Stimulated activated CD8-positive, alpha-beta memory T cell treated with anti-CD3 and anti-CD28 coated beads, Interleukin-7, amount 100 ng/mL, for 24 hours (primary cell): ENCODE measurements around the gene TRIM41.
"Not testable (repeated sequence)": the region's sequence is repeated elsewhere in the genome, so short reads cannot be mapped to it uniquely, and the experiment has no call there.

Experiments
- DNase-seq: peaks from one replicate; pipeline ENCODE4 v3.0.0-alpha.2; 2020; ENCODE audit warnings: low read depth

Gene TRIM41

DNA sequence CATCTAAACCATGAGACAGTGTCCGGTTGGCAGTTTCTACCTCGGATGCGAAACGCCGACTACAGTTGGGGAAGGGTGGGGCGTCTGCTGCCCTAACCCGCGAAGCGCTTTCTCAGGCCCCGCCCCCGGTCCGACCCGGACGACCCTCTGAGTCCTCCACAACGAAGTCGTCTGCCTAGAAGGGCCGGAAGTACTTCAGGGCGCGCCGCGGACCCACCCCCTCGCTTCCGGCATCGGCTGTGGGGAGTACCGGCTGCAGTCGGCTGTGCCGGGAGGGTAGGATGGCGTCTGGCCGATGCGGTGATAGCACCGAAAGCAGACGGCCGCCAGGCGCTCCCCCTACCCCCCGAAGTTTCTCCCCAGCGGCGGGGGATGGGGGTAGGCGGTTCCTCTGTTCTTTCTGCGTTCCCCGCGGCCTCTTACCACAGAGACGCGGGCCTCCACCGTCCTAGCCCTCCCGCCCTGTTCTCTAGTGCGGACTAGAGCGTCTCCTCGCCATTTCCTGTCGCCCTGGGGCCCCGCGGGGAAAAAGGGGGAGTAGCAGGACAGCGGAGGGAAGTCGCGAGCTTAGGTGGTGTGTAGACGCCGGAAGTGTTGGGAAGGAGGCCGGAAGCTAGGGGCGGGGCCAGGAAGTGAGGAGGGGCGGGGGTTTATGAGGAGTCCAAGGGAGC is at the start of gene TRIM41:
TRIM41 (plus strand) TSS at position 224 of the 671 bp plus-strand sequence. CDS start 719 bp downstream, outside the sequence.
- DNase-seq = peak; percentile 95

DNA sequence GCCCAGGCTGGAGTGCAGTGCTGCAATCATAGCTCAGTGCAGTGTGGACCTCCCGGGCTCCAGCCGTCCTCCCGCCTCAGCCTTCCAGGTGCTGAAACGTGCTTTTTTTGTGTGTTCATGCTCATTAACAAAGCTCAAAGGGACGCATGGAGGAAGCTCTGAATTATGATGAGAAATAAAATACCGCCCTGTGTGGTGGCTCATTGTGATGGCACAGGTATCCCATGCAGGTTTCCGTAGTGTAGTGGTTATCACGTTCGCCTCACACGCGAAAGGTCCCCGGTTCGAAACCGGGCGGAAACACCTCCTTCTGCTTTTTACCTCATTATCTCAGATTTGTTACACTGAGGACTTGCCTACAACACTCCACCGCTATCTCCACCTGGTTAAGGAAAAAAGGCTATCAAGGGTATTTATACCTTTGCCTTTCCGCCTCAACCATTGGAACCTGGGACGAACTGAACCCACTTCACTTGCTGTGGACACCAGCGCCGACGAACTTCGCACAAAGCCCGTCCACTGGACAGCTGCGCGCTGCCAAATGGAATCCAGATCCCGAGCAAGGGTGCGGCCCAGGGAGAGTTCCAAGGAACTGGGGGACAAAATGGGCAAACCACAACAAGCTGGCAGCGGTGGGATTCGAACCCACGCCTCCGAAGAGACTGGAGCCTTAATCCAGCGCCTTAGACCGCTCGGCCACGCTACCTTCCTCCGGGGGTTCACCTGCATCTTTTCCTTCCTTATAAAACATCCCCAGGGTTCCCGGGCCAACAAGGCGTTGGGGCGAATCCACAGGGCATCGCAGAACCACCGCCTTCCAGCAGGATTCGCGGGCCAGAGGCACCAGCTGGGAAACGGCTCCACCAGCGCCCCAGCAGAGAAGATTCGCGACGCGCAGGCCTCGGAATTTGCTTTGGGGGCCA is 49.4 kb upstream of the TRIM41 start:
- DNase-seq = peak; percentile 66

DNA sequence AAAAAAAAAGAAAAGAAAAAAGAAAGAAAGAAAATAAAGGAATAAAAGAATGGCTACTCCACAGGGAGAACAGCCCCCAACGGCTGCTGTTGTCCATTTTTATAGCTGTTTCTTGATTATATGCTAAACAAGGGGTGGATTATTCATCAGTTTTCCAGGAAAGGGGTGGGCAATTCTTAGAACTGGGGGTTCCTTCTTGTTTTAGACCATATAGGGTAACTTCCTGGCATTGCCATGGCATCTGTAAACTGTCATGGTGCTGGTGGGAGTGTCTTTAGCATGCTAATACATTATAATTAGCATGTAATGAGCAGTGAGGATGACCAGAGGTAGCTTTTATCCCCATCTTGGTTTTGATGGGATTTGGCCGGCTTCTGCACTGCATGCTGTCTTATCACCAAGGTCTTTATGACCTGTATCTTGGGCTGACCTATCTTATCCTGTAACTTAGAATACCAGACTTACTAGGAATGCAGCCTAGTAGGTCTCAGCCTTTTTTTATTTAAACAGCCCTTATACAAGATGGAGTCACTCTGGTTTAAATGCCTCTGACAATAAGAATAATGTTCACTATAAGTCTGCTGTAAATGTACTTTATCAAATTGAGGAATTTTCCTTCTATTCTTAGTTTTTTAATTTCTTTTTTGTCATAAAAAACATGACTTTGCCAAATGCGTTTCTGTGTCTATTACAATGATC is 46.7 kb upstream of the TRIM41 start:
- no peak for DNase-seq

DNA sequence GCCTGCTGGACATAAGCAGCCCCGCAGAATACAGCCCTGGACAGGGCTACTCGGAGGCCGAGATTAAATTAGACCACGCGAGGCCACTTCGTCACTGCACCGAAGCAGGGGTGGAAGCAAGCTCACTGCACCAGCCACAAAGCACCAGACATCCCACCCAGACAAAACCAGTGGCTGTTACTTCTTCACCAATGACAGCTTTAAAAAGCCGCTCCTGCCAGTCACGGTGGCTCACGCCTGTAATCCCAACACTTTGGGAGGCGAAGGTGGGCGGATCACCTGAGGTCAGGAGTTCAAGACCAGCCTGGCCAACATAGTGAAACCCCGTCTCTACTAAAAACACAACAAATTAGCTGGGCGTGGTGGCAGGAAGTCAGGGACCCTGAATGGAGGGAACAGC is 45.5 kb upstream of the TRIM41 start:
- not testable (repeated sequence) for DNase-seq

DNA sequence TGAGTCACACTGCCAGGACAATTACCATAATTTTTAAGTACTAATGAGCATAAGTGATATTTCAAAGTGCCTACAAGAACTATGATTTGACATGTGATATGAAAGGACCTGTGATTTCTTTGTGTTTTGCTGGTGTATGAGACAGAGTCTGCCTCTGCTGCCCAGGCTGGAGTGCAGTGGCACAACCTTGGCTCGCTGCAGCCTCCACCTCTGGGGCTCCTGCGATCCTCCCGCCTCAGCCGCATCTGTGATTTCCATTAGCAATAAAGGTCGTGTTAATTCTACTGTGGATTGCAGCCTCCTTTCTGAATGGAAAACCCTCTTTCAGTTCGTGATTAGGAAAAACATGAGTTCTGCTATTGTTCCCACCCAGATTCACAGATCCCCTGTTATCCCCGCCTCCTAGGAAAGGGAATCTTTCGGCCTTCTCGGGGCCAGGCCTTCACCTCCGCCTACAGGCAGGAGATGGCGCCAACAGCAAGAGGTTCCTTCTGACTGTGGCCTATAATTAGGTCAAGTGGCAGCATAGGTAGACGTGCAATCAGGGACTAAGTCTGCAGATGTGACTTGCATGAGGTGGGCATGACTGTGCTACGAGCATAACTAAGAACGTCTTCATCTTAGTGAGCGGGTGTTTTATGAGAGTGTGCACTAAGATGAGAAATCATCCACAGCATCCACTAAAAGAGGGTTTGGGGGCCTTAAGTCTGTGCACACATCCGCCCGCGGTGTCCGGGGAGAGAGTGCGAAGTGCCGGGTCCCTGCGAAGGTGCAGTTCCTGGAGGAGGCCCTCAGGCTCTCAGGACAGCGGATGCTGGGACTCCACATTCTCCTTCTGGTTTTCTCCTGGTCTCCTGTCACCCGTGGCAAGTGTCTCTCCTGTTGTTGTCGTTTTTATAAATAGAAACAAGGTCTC is 41.2 kb upstream of the TRIM41 start:
- DNase-seq = no peak

DNA sequence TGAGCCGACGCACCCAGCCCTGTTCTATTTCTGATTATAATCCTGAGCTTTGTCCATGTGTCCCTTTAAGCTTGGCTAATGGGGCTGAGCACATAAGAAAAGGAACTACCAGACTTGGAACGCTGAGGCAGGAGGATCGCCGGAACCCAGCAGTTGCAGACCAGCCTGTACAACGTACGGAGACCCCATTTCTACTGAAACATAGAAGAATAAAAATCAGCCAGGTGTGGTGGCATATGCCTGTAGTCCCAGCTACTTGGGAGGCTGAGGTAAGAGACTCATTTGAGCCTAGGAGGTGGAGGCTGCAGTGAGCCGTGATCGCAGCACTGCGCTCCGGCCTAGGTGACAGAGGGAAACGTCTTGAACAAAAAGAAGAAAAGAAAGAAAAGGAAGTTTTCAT is 40.4 kb upstream of the TRIM41 start:
- DNase-seq = no peak

DNA sequence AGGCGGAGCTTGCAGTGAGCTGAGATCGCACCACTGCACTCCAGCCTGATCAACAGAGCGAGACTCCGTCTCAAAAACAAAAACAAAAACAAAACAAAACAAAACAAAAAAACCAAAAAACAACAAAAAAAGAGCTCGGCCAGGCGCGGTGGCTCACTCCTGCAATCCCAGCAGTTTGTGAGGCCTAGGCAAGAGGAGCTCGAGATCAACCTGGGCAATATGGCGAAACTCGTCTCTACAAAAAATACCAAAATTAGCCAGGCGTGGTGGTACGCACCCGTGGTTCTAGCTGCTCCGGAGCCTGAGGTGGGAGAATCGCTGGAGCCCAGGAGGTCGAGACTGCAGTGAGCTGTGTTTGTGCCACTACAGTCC is 38.2 kb upstream of the TRIM41 start:
- DNase-seq = no peak

DNA sequence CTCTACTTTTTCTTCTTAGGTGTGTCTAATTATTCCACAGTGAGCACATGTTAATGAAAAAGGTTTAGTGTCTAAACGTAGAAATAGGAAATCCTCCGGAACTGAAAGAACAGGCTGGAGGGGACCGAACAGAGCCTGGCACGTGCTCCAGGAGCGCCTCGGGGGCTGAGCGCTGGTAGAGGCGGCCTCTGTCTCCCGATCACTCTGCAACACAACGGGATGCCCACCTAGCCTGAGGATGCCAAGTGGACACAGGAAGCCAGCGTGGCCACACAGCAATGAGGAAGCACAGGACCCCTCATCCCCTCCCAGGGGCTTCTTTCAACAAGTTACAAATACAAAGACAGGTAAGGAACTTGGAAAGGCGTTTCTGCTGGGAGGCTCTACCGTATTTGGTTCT is 37.5 kb upstream of the TRIM41 start:
- DNase-seq = no peak

DNA sequence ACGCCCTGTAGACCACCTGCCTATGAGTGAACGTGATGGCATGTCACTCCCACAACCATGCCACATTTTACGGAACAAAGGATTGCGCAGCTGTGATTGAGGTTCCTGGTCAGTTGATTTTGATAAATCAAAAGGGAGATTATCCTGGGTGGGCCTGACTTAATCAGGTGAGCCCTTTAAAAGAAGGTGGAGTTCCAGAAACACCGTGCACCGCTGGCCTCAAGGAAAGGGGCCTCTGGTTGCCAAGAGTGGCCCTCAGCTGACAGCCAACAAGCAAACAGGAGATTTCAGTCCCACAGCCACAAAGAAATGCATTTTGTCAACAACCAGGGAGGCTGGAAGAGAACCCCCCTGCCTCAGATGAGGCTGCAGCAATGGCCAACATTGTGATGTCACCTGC is 37.1 kb upstream of the TRIM41 start:
- DNase-seq = no peak

DNA sequence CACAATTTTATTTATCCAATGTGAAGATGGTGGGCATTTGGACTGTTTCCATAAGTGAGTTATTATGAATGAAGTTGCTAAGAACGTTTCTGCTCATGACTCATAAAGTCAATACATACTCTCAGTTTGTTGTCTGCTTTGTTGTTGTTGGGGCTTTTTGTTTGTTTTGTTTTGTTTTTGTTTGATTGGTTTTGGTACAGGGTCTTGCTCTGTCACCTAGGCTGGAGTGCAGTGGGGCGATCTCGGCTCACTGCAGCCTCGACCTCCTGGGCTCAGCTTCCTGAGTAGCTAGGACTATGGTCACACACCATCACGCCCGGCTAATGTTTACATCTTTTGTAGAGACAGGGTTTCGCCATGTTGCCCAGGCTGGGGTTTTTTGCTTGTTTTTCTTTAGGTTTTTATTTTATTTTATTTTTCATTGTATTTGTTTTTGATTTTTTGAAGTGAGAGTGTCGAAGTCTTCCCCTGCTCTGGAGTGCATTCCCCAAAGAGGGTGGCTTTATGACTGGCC is 36.0 kb upstream of the TRIM41 start:
- no peak for DNase-seq

DNA sequence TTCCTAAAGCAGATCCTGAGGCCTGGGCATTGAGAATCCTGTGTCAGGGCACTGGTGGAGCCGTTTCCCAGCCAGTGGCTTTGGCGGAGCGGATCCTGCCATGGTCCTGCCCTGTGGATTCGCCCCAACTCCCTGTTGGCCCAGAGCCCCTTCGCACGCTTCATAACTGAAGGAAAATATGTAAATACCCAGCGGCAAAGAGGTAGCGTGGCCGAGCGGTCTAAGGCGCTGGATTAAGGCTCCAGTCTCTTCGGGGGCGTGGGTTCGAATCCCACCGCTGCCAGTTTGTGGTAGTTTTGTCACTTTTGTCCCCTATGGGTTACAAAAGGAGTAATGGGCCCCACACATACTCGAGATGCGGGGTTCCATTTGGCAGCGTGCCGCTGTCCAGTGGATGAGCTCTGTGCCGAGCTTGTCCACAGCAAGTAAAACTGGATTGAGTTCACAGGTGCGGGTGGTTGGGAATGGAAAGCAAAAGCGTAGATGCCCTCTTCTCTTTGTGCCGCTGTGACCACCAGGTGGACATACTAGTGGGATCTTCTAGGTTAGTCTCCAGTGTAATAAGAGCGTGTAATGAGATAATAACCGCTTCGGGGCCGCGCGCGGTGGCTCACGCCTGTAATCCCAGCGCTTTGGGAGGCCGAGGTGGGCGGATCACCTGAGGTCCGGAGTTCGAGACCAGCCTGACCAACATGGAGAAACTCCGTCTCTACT is 35.4 kb upstream of the TRIM41 start:
- DNase-seq = peak; percentile 69

DNA sequence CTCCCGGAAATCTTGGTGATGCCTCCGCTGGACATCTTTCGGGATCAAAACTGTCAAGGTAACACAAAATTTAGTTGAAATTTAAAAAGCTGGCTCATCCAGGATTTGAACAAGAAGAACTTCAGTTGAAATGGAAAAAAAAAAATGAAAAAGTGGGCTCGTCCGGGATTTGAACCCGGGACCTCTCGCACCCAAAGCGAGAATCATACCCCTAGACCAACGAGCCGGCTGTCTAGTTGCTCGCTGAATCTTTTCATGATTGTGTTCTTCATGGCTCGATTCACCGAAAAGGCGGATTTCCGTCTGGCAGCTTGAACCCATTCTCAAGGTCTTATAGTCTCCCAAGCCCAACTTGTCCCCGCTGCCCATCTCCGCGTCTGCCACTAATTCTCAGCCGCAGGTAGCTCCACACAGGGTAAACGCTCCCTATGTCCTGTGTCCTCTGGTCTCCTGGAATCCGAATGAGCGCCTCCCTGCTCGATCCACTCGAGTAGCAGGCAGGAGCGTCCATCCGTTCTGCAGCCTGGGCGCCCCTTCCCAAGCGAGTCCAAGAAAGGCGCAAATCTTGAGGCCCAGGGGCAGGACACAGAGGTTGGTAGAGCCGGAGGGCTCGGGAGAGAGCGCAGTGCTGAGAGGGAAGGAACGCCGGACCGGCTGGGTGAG is 34.2 kb upstream of the TRIM41 start:
- peak; percentile 79 for DNase-seq

DNA sequence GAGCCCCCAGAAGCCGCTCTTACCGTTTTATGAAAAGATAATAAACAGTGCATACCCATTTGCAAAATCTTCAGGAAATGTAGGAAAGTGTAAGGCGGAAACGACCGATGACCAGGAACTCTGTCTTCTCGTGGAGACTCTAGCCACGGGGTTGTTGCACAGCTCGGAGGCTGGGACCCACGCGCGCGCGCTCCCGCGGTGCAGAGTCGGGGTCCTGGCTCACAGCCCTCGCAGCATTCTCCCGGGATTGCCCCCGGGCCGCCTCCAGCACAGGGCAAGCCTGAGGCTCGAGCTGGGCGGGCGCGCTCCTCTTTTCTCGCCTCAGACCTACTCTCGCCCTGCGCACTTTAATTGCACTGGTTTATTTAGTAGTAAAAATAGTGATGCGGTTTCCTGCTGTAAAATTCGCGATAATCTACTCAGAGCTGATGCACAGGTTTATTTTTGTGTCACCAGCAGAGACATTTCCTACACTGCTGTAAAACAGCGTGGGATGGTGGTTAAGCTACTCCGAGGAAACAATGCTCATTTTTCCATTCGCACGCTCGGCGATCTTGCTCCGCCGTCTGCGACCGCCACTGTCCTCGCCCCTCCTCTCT is 33.6 kb upstream of the TRIM41 start:
- no peak for DNase-seq

DNA sequence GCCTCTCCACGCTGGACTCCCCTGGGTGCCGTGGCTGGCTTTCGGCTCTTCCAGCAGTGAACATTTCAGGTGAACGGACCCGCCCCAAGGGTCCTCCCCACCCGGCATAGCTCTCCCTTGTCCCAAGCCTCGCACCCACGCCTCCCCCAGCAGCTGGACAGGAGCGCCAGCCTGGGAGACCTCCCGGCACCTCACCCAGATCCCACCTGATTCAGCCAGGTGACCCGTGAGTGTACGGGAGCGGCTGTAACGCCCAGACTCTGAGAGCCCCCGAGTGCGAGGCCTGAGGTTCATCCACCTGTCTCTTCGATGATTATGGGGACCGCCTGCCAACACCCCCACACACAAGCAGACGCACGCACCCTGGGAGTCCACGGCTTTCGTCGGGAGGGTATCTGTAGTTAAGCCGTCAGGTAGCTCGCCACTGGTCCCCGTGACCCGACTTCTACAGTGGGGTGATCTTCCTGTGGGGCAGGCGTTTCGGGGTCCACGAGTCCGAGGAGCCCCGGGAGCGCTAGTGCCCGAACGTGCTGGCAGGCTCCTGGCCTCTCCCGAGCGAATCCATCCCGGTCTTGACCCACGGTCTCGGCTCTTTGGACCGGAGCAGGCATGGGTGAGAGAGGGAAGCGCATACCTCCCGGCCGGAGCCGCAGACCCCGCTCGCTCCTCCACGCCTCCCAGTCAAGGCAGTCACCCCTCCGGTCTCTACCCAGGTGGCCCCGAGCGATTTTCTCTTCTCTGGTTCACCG is 32.9 kb upstream of the TRIM41 start:
- DNase-seq = no peak

DNA sequence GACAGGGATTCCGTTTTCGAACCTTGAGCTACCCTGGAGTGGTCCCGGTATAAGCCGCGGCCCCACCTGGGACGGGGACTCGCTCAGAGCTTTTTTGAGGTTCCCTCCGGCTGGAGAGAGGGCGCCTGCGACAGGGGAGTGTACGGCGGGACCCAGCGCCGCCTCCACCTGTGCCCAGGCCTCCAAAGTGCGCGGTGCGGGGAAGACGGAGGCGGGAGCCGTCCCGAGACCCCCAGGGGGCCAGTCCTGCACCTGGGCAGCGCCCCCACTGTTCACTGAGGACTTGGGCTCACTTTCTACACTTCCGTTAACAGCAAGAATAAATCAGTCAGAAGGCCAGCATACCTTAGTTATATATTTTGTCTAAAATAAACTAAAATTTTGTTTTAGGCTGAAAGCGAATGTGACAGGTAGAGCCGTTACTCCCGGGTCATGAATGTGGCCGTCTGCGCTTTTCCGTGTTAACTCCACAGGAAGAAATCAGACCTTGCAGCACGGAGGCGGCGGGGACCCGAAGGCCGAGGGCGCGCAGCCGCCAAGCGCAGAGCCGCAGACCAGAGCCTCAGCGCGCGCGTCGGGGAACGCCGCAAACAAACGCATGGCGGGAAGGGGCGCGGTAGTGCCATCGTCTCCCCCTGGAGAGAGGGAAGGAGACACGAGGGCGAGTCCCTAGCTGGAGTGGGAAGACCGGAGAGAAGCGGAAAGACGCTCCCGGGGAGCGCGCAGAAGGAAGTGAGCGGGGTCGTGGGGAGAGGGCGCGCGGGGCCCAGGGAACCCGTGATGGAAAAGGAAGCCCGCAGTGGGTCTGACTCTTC is 32.2 kb upstream of the TRIM41 start:
- no peak for DNase-seq

DNA sequence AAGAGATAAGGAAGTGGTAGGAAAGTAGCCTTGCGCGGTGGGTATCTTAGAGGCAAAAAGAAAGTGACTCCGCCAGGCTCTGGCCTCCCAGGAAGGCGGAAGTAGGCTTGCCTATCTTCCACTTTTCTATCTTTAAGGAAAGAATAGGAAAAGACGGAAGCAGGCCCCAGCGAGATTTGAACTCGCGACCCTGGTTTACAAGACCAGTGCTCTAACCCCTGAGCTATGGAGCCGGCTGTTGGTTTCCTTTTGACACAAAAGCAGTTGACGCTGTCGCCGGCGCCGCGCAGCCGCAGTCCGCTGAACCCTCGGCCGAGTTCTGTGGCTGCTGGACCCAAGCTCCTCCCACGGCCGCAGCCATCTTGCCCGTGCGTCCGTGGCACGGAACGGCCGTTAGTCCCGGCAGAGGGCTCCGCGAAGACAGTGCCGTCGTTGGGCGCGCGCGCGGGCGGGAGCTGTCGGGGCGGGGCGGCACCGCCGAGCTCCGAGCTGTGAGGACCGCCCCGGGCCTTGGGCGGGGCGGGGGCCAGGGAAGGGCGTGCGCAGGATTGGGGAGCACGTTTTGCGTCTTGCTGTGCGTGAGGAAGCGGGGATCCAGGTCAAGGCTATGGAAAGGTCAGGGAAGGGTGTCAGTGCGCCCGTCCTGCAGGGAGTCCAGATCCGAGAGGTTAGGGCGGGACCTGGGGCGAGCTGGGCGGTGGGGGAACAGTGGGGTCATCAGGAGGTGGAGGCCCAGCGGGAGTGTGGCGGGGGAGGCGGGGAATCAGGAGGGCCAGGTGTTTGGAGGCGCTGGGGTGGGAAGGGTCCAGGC is 31.4 kb upstream of the TRIM41 start:
- DNase-seq = peak; percentile 91

DNA sequence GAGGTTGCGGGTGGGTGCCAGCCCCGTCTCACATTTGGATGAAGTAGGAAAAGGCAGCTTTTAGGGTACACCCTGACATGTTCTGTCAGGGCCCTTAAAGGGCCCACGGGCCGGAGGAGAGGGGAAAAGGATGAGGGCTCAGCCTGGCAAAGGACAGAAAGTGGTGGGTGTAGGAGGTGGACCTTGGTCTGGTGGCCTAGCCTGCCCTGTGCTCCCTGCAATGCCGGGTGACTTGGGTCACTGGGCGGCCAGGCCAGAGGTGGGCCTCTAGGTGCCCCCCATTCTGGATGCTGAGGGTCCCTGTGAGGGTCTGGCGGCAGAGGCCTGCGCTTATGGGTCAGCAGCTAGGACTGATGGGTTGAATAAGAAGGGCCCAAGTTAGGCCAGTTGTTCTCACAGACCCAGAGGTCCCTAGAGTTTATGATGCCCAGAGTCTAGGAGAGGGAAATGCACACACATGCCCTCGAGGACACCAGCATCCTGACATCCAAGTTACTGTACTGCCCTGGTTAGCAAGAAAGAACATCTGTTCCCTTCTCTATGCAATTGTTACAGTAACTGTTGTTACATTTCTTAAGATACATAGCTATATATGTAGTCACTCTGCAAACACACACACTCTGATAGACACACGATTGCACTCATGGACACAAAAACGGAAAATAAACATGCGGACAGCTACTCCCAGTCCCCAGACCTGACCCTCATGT is 30.6 kb upstream of the TRIM41 start:
- no peak for DNase-seq
